Upper lobe of left lung (tissue), 6 donors: ENCODE data around the gene NELFCD. TPM values are rescaled to one million over a fixed set of nuclear protein-coding genes. Genes with fewer than 3 reads are reported as not detected.
A peak's percentile ranks its signal among the peaks of the same experiment; 100 is the strongest.

Source experiments
- ATAC-seq, 2 donors: fragments of 200-7000 bp; cut with Tn5 transposase; one replicate each; pipeline ENCODE4 v1.9.1; 2022; ENCODE audit warnings: mild to moderate bottlenecking in 2 of 2, moderate library complexity in 2 of 2; ENCODE audit not compliant: low FRiP score in 2 of 2
- DNase-seq, 2 donors: peaks; one replicate each; pipeline ENCODE4 v3.0.0-alpha.2; 2019 to 2020
- H3K27ac ChIP-seq, 4 donors: fragments of 200-600 bp; sonication (generic); one replicate each; pipeline ENCODE4 v1.5.1; 2016 to 2019
- H3K27me3 ChIP-seq, 4 donors: fragments of 200-600 bp; sonication (generic); one replicate each; pipeline ENCODE4 v1.5.1; 2017 to 2019
- H3K36me3 ChIP-seq, 4 donors: fragments of 200-600 bp; sonication (generic); one replicate each; pipeline ENCODE4 v1.5.1; 2016 to 2019
- H3K4me1 ChIP-seq, 4 donors: fragments of 200-600 bp; sonication (generic); one replicate each; pipeline ENCODE4 v1.5.1; 2018 to 2019
- H3K4me3 ChIP-seq, 4 donors: fragments of 200-600 bp; sonication (generic); one replicate each; pipeline ENCODE4 v1.5.1; 2017 to 2019; ENCODE audit warnings: mild to moderate bottlenecking in 2 of 4, moderate library complexity in 1 of 4
- H3K9me3 ChIP-seq, 4 donors: fragments of 200-600 bp; sonication (generic); one replicate each; pipeline ENCODE4 v1.5.1; 2018 to 2019
- EP300 ChIP-seq, 4 donors: sonication (generic); formaldehyde crosslinking; IDR thresholded peaks; one replicate each; pipeline ENCODE4 v1.5.1; 2017; ENCODE audit warnings: antibody characterized with exemption in 4 of 4, control low read depth in 2 of 4
- POLR2A ChIP-seq, 4 donors: fragments of 450-650 bp; IDR thresholded peaks; one replicate each; pipeline ENCODE4 v1.5.1; 2016 to 2017; ENCODE audit warnings: antibody characterized with exemption in 4 of 4, mild to moderate bottlenecking in 2 of 4
- POLR2AphosphoS5 ChIP-seq, 2 donors: sonication (generic); formaldehyde crosslinking; IDR thresholded peaks; one replicate each; pipeline ENCODE4 v1.5.1; 2017; ENCODE audit warnings: antibody characterized with exemption in 2 of 2
- WGBS, 2 donors: methylation state at CpG; one replicate each; pipeline ENCODE4 v1.1.5; 2017 to 2018; 5-methylcytosine and 5-hydroxymethylcytosine counted together
- total RNA-seq, 6 donors: library from RNA; depleted of rRNA in 4 of 6; stranded (reverse); fragments of >200 nt in 4 of 6; gene quantifications; one replicate each; pipeline versions ENCODE4 v1.1.0 to v1.2.1, GENCODE V29; 2016 to 2021
- TF ChIP-seq, protein P1 (sequence below), 6 experiments: fragments of 450-650 bp in 4 of 6; fragments of 200-600 bp in 2 of 6; sonication (generic) in 2 of 6; IDR thresholded peaks; one replicate each; pipeline ENCODE4 v1.5.1; 2016 to 2019; ENCODE audit warnings: antibody characterized with exemption in 6 of 6
- donor health status: DM: no; HTN: no; CAD: no; lungs with moderate emphysema.
- donor health status: DM: no; HTN: yes; CAD: no; lungs with severe emphysema.

The NELFCD gene
- total RNA-seq, 6 donors from 2014 or later: 42.3 to 99.5 (median 48.7) TPM

DNA sequence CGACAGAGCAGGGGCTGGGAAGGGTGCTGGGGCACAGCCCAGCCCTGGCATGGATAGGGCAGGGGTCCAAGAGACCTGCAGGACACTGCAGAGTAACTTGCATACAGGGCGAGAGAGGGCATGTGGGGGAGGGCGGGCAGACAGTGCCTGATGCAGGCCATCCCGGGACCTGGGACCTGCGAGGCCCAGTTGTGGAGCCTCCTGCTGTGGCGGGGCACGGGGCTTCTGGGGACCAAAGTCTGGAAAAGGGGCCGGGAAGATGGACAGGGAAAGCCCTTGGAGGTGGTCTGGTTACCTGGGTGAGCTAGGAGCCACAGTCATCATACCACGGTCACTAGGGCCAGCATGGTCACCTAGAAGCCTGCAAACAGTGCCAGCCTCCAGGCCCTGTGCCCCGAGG is 37.8 kb downstream of the NELFCD start:
- DNase-seq: peak in 1 of 2 donors; percentile 38
- Histone ChIP-seq H3K36me3 (peaks cover 4 to 20% (median 14%) of the 10 kb centered on the region in 4 donors), H3K4me1 (peaks cover 0 to 5% (median 0%) of the 10 kb centered on the region in 4 donors), H3K27ac (no peak overlapping the region), H3K4me3 (no peak overlapping the region), H3K27me3 (no peaks in the 10 kb centered on the region), H3K9me3 (no peaks in the 10 kb centered on the region)
- peak in 1 of 2 donors; percentile 8 for ATAC-seq
- TF ChIP-seq POLR2AphosphoS5 (IDR thresholded peaks at IDR 0.05) (no peak), EP300 (IDR thresholded peaks at IDR 0.05) (no peak), POLR2A (IDR thresholded peaks at IDR 0.05) (no peak)
- TF ChIP-seq, protein P1, sequence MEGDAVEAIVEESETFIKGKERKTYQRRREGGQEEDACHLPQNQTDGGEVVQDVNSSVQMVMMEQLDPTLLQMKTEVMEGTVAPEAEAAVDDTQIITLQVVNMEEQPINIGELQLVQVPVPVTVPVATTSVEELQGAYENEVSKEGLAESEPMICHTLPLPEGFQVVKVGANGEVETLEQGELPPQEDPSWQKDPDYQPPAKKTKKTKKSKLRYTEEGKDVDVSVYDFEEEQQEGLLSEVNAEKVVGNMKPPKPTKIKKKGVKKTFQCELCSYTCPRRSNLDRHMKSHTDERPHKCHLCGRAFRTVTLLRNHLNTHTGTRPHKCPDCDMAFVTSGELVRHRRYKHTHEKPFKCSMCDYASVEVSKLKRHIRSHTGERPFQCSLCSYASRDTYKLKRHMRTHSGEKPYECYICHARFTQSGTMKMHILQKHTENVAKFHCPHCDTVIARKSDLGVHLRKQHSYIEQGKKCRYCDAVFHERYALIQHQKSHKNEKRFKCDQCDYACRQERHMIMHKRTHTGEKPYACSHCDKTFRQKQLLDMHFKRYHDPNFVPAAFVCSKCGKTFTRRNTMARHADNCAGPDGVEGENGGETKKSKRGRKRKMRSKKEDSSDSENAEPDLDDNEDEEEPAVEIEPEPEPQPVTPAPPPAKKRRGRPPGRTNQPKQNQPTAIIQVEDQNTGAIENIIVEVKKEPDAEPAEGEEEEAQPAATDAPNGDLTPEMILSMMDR (IDR thresholded peaks at IDR 0.05): no peak
- WGBS, 2 donors: 84 to 92% methylated on average over 5 to 10 of the region's 10 CpGs

DNA sequence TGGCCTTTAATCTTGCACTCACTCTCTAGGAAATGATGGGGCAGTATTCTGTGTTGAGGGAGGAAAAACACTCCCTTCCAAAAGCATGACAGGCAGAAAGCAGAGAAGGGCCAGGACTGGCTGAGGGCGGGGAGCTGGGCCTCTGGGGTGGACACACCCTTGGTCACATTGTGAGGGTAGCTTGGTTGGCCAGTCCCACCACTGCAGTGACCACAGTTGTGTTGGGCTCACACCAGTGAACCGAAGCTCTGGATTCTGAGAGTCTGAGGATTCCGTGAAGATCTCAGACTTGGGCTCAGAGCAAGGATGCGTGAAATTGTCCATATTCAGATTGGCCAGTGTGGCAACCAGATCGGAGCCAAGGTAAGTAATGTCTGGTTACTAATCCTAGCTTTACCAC is 38.2 kb downstream of the NELFCD start, which contains the start of gene TUBB1:
TSS of gene TUBB1 (plus strand) at position 213 of the 400 bp plus-strand sequence. CDS start at position 307, 94 bp downstream.
- Histone ChIP-seq H3K27ac (no peak within 1 kb of the TSS), H3K27me3 (no peaks in the 10 kb centered on the region), H3K9me3 (no peaks in the 10 kb centered on the region), H3K4me1 (peaks cover 0 to 5% (median 0%) of the 10 kb centered on the region in 4 donors), H3K4me3 (no peak within 1 kb of the TSS), H3K36me3 (peaks cover 6 to 24% (median 18%) of the 10 kb centered on the region in 4 donors)
- TF ChIP-seq, protein P1 (IDR thresholded peaks at IDR 0.05): no peak
- no peak for TF ChIP-seq POLR2A (IDR thresholded peaks at IDR 0.05)
- TF ChIP-seq POLR2AphosphoS5 (IDR thresholded peaks at IDR 0.05): no peak
- TF ChIP-seq EP300 (IDR thresholded peaks at IDR 0.05): no peak
- WGBS, 2 donors: 96 to 100% methylated on average over 4 to 5 of the region's 5 CpGs
- DNase-seq: no peak
- ATAC-seq: no peak

DNA sequence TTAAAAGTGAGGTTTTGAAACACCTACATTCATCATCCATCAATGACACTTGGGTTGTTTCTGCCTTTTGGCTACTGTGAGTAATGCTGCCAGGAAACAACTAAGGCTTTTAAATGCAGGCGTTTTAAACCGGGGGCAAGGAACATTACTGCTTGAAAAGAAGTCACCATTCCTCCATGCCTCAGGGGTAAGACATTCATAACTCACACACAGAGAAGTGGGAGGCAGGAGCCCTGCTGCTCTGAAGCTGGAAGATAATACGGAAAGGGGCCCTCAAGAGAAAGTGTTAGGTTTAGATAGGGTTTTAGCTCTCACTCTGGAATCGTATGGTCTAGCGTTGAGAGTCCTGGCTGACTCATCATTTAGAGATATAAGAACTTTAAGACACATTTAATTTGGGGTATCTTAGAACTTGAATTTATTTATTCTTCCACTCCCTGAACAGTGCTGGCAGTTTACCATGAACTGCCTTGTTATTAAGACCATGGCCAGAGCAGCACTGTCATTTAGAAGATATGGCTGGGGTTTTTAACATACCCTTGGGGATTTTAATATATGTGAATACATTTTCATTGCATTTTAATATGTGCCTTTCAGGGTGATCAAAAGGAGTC is 40.0 kb downstream of the NELFCD start:
- no peaks in the 10 kb centered on the region for H3K9me3 ChIP-seq
- TF ChIP-seq EP300 (IDR thresholded peaks at IDR 0.05): no peak
- no peak for TF ChIP-seq POLR2AphosphoS5 (IDR thresholded peaks at IDR 0.05)
- no peak for DNase-seq
- ATAC-seq: no peak
- WGBS, 2 donors: 74 to 79% methylated on average over 5 of the region's 5 CpGs
- no peak overlapping the region for H3K27ac ChIP-seq
- H3K27me3 ChIP-seq: no peaks in the 10 kb centered on the region
- peaks cover 0 to 5% (median 0%) of the 10 kb centered on the region in 4 donors for H3K4me1 ChIP-seq
- no peak overlapping the region for H3K4me3 ChIP-seq
- peaks cover 14 to 41% (median 28%) of the 10 kb centered on the region in 4 donors for H3K36me3 ChIP-seq

DNA sequence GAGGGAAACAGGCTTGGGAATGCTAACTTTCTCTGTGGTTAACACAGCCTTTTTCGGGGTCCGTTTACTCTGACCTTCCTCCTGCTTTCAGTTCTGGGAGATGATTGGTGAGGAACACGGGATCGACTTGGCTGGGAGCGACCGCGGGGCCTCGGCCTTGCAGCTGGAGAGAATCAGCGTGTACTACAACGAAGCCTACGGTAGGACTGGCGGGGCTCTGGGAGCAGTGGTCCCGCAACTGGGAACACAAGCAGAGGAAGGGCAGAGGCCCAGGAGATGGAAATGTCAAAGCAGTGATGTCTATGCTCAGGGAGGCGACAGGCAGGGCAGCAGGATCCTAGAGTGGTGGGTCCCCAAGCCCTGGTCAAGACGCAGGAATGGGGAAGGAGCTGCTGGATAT is 41.7 kb downstream of the NELFCD start:
- 91 to 97% methylated on average over 15 of the region's 15 CpGs for WGBS, 2 donors
- no peak overlapping the region for H3K4me3 ChIP-seq
- no peak overlapping the region for H3K27ac ChIP-seq
- ATAC-seq (no peak), DNase-seq (peak in 1 of 2 donors; percentile 59)
- no peaks in the 10 kb centered on the region for H3K27me3 ChIP-seq
- TF ChIP-seq POLR2A (IDR thresholded peaks at IDR 0.05) (no peak), POLR2AphosphoS5 (IDR thresholded peaks at IDR 0.05) (no peak), EP300 (IDR thresholded peaks at IDR 0.05) (no peak)
- TF ChIP-seq, protein P1 (IDR thresholded peaks at IDR 0.05): no peak
- H3K9me3 ChIP-seq: no peaks in the 10 kb centered on the region
- peaks cover 0 to 14% (median 7%) of the 10 kb centered on the region in 4 donors for H3K4me1 ChIP-seq
- peaks cover 14 to 58% (median 39%) of the 10 kb centered on the region in 4 donors for H3K36me3 ChIP-seq

DNA sequence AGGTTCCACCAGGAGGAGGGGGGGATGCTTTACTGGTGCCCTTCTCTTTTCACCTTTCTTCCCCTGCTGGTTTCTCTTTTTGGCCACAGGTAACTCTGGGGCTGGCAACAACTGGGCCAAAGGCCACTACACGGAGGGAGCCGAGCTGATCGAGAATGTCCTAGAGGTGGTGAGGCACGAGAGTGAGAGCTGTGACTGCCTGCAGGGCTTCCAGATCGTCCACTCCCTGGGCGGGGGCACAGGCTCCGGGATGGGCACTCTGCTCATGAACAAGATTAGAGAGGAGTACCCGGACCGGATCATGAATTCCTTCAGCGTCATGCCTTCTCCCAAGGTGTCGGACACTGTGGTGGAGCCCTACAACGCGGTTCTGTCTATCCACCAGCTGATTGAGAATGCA is 42.6 kb downstream of the NELFCD start:
- Histone ChIP-seq H3K27ac (no peak overlapping the region), H3K27me3 (no peaks in the 10 kb centered on the region), H3K36me3 (peaks cover 14 to 67% (median 40%) of the 10 kb centered on the region in 4 donors), H3K9me3 (no peaks in the 10 kb centered on the region), H3K4me1 (peaks cover 7 to 23% (median 12%) of the 10 kb centered on the region in 4 donors), H3K4me3 (no peak overlapping the region)
- ATAC-seq: no peak
- no peak for TF ChIP-seq EP300 (IDR thresholded peaks at IDR 0.05)
- no peak for TF ChIP-seq POLR2A (IDR thresholded peaks at IDR 0.05)
- TF ChIP-seq POLR2AphosphoS5 (IDR thresholded peaks at IDR 0.05): no peak
- TF ChIP-seq, protein P1 (IDR thresholded peaks at IDR 0.05): no peak
- peak in 1 of 2 donors; percentile 48 for DNase-seq
- 97% methylated on average over 13 of the region's 13 CpGs for WGBS, 2 donors
